Stimulated activated CD4-positive, alpha-beta T cell treated with anti-CD3 and anti-CD28 coated beads, TNF-alpha, amount 100 ng/mL, for 48 hours (primary cell): Measurements from ENCODE around the gene MED13.
"Not testable (repeated sequence)": the region's sequence is repeated elsewhere in the genome, so short reads cannot be mapped to it uniquely, and the experiment has no call there.

Experiments used
- DNase-seq, 3 donors: peaks; one replicate each; pipeline ENCODE4 v3.0.0-alpha.2; 2020; ENCODE audit warnings: low read depth in 3 of 3

The MED13 gene

GRCh38 chr17:61908292-61909037 is 156.6 kb downstream of the MED13 start:
- DNase-seq, result no peak

- no peak for DNase-seq
Measured at GRCh38 chr17:61907361-61907760, 157.7 kb downstream of the MED13 start.

GRCh38 chr17:61904094-61904710 is 160.9 kb downstream of the MED13 start:
- DNase-seq, result no peak

GRCh38 chr17:61903251-61903650 is 161.8 kb downstream of the MED13 start:
- no peak for DNase-seq

GRCh38 chr17:61897548-61898180 is 167.4 kb downstream of the MED13 start:
- no peak for DNase-seq

GRCh38 chr17:61895391-61895790 is 169.7 kb downstream of the MED13 start:
- no peak for DNase-seq

- DNase-seq, result not testable (repeated sequence)
Measured at GRCh38 chr17:61894310-61894709, 170.8 kb downstream of the MED13 start.
